ENCODE results near the gene CORO2B. TPM values are rescaled to one million over a fixed set of nuclear protein-coding genes. Genes with fewer than 3 reads are reported as not detected.

The CORO2B gene
- total and polyA plus RNA-seq, 2 of the 4 experiments (the other 2 are of a cell fraction): 9.3 to 39.3 TPM

- intact Hi-C loops (cut with micrococcal nuclease): no loop called here
- dilution Hi-C loops (cut with HindIII; ENCODE audit: low sequenced_read_pairs, unreplicated experiment): no loop called here
- Histone ChIP-seq H2BK5ac (ENCODE audit: low read depth, low read length, poor library complexity, severe bottlenecking) (no peak overlapping the region), H3K36me3 (ENCODE audit: control insufficient read depth, insufficient read depth, low read length) (no peaks in the 10 kb centered on the region), H2BK20ac (ENCODE audit: low read depth, low read length) (no peak overlapping the region), H3K4me3 (ENCODE audit: insufficient read depth, low read depth, low read length) (no peak overlapping the region), H2AFZ (replicated peaks; ENCODE audit: low read length, poor library complexity) (no peak overlapping the region), H3K9me1 (ENCODE audit: insufficient read depth, low read length) (peaks cover 18% of the 10 kb centered on the region), H3K4me1 (ENCODE audit: control insufficient read depth, insufficient read depth, low read length) (peaks cover 26% of the 10 kb centered on the region), H4K5ac (ENCODE audit: low read depth, low read length) (no peak overlapping the region), H3K14ac (replicated peaks; ENCODE audit: low read depth, low read length) (no peak overlapping the region), H4K91ac (ENCODE audit: insufficient read depth, low read depth, low read length) (0 out of 2 replicates have a peak overlapping the region, but pooled peaks have one; percentile 26), H3K18ac (ENCODE audit: low read depth, low read length) (no peak overlapping the region), H3K79me1 (ENCODE audit: low read depth in 1 of 2, low read length in 2 of 2) (peaks cover 34 to 80% of the 10 kb centered on the region in 2 experiments), H2BK15ac (ENCODE audit: low read depth, low read length) (no peak overlapping the region; the same call in 2 of the 3 replicates), H3K27ac (ENCODE audit: insufficient read depth, low read length) (no peak overlapping the region), H4K20me1 (ENCODE audit: insufficient read depth, low read length) (no peaks in the 10 kb centered on the region), H4K8ac (ENCODE audit: low read depth in 2 of 2, low read length in 2 of 2) (no peak overlapping the region), H3K4me2 (ENCODE audit: low read depth, low read length) (no peak overlapping the region), H3K56ac (ENCODE audit: extremely low read depth, insufficient read depth, low read length) (no peak overlapping the region), H3K23ac (ENCODE audit: low read depth, low read length) (no peak overlapping the region), H3K4ac (ENCODE audit: low read depth, low read length) (no peak overlapping the region), H3K9me3 (ENCODE audit: control insufficient read depth, insufficient read depth, low read length) (no peaks in the 10 kb centered on the region), H2BK120ac (ENCODE audit: low read depth, low read length) (no peak overlapping the region), H2AK5ac (ENCODE audit: low read depth, low read length) (0 out of 2 replicates have a peak overlapping the region, but pooled peaks have one; percentile 2), H3K27me3 (ENCODE audit: control insufficient read depth, insufficient read depth, low read length) (no peaks in the 10 kb centered on the region), H2AK9ac (replicated peaks; ENCODE audit: low read depth, low read length, poor library complexity) (no peak overlapping the region), H3K9ac (ENCODE audit: low read depth, low read length) (no peak overlapping the region)
- POLR2A ChIA-PET (ENCODE audit: unreplicated experiment): no interaction called here
- CTCF ChIA-PET: no interaction called here
- TF ChIP-seq MXI1 (IDR thresholded peaks at IDR 0.05; ENCODE audit: borderline replicate concordance, low read depth, low read length) (no peak), RFX5 (IDR thresholded peaks at IDR 0.05; ENCODE audit: low read depth, low read length) (no peak), SMC3 (IDR thresholded peaks at IDR 0.05; ENCODE audit: low read depth, low read length) (no peak), FOS (IDR thresholded peaks at IDR 0.05; ENCODE audit: low read depth, low read length) (no peak), CTCF (conservative IDR thresholded peaks at IDR 0.05; ENCODE audit: low read depth, low read length) (no peak), MAZ (IDR thresholded peaks at IDR 0.05; ENCODE audit: borderline replicate concordance, low read depth, low read length) (no peak), BHLHE40 (IDR thresholded peaks at IDR 0.05; ENCODE audit: low read depth, low read length) (no peak), RCOR1 (IDR thresholded peaks at IDR 0.05; ENCODE audit: insufficient replicate concordance, low read length) (no peak), NFE2L2 (IDR thresholded peaks at IDR 0.05; ENCODE audit: low read depth, low read length) (no peak), CEBPB (IDR thresholded peaks at IDR 0.05; ENCODE audit: low read depth, low read length) (no peak), ELK1 (IDR thresholded peaks at IDR 0.05; ENCODE audit: borderline replicate concordance, low read depth, low read length) (no peak), MAFK (IDR thresholded peaks at IDR 0.05; ENCODE audit: low read depth, low read length) (no peak), POLR2A (IDR thresholded peaks at IDR 0.05; ENCODE audit: low read depth, low read length) (no peak), CHD1 (IDR thresholded peaks at IDR 0.05; ENCODE audit: low read depth, low read length) (no peak), USF2 (IDR thresholded peaks at IDR 0.05; ENCODE audit: low read depth, low read length) (no peak), RAD21 (IDR thresholded peaks at IDR 0.05; ENCODE audit: low read length) (no peak)
- no peak for DNase-seq
- no CpG with 5 or more reads among the region's 3 CpGs for WGBS, 2 experiments (ENCODE audit: extremely low coverage in 2 of 2, insufficient read length in 1 of 2)
- ATAC-seq (ENCODE audit: low read depth): peak; percentile 49
- in situ Hi-C loops (cut with MboI; ENCODE audit: low sequenced_read_pairs): no loop called here
- no TSS peak for BruUV-seq (replicated peaks)
Measured at GRCh38 chr15:68592544-68592943, 13.8 kb downstream of the CORO2B start.
